ENCODE measurements around the gene KNDC1.

- TF ChIP-seq CTCF (IDR thresholded peaks at IDR 0.05; ENCODE audit: extremely low read depth in 1 of 2, insufficient read depth in 1 of 2, low read depth in 1 of 2, low read length in 2 of 2) (no peak), EZH2 (IDR thresholded peaks at IDR 0.05; ENCODE audit: borderline replicate concordance, low read depth, low read length, severe bottlenecking) (no peak), JUN (IDR thresholded peaks at IDR 0.05; ENCODE audit: borderline replicate concordance, insufficient read depth, insufficient read length, low read depth) (no peak), MYC (IDR thresholded peaks at IDR 0.05; ENCODE audit: low read depth, low read length) (no peak), FOS (IDR thresholded peaks at IDR 0.05; ENCODE audit: borderline replicate concordance, insufficient read depth, low read length) (no peak), MAX (IDR thresholded peaks at IDR 0.05; ENCODE audit: insufficient read depth, insufficient read length) (no peak), POLR2A (IDR thresholded peaks at IDR 0.05; ENCODE audit: low read depth, low read length) (no peak), POLR2AphosphoS5 (IDR thresholded peaks at IDR 0.05; ENCODE audit: insufficient read depth, low read depth, low read length) (no peak)
Observed at GRCh38 chr10:133270204-133270603, 110.2 kb downstream of the KNDC1 start.
